Testis (tissue), 3 donors: ENCODE measurements around the gene NRXN3. TPM values are rescaled to one million over a fixed set of nuclear protein-coding genes. Genes with fewer than 3 reads are reported as not detected.

Experiments used
- DNase-seq: peaks from one replicate; pipeline ENCODE4 v3.0.0-alpha.2; 2019
- H3K27ac ChIP-seq, 2 donors: fragments of 200-600 bp; sonication (generic); one replicate each; pipeline ENCODE4 v1.5.1; 2019
- H3K27me3 ChIP-seq: fragments of 200-600 bp; sonication (generic); one replicate; pipeline ENCODE4 v1.5.1; 2019
- H3K36me3 ChIP-seq: fragments of 200-600 bp; sonication (generic); one replicate; pipeline ENCODE4 v1.5.1; 2017; ENCODE audit warnings: low read depth; ENCODE audit errors: missing control alignments
- H3K4me1 ChIP-seq: fragments of 200-600 bp; sonication (generic); one replicate; pipeline ENCODE4 v1.5.1; 2019
- H3K4me3 ChIP-seq, 2 donors: fragments of 200-600 bp; sonication (generic); one replicate each; pipeline ENCODE4 v1.5.1; 2017 to 2019
- H3K9me3 ChIP-seq: fragments of 200-600 bp; sonication (generic); one replicate; pipeline ENCODE4 v1.5.1; 2017
- CTCF ChIP-seq, 3 experiments: fragments of 450-650 bp in 2 of 3; fragments of 200-600 bp in 1 of 3; sonication (generic) in 1 of 3; IDR thresholded peaks; one replicate each; pipeline ENCODE4 v1.5.1; 2016 to 2019; ENCODE audit warnings: antibody characterized with exemption in 3 of 3, mild to moderate bottlenecking in 2 of 3, moderate library complexity in 1 of 3
- POLR2A ChIP-seq: fragments of 450-650 bp; IDR thresholded peaks from one replicate; pipeline ENCODE4 v1.6.1; 2017; ENCODE audit warnings: antibody characterized with exemption, mild to moderate bottlenecking, moderate library complexity
- WGBS, 2 donors: methylation state at CpG; one replicate each; pipeline ENCODE4 v1.1.5; 2018; 5-methylcytosine and 5-hydroxymethylcytosine counted together
- intact Hi-C: fragments of 100-400 bp; cut with DNase I; formaldehyde crosslinking; loops from one replicate; pipeline ENCODE4 v1.15.1; 2023; ENCODE audit warnings: low total_unique reads
- polyA plus RNA-seq: library from polyadenylated mRNA; stranded (reverse); fragments of 350-450 nt; fragmentation: Illumina TruSeq; extraction: RNeasy Lipid Tissue Mini Kit (QIAGEN cat#74804); gene quantifications from one replicate; pipeline ENCODE4 v1.2.3, GENCODE V29; 2014; ENCODE audit warnings: low read depth, low replicate concordance; ENCODE audit not compliant: insufficient read depth
- total RNA-seq, 2 donors: library from RNA; depleted of rRNA; stranded (reverse); fragments of >200 nt; gene quantifications; one replicate each; pipeline ENCODE4 v1.2.3, GENCODE V29; 2016

The NRXN3 gene
- total and polyA plus RNA-seq, 3 donors from 2014 or later: 3.5 to 8.0 (median 3.9) TPM

- Histone ChIP-seq H3K4me1 (no peaks in the 10 kb centered on the region), H3K4me3 (peak overlapping the region; percentile 44 to 50), H3K9me3 (no peaks in the 10 kb centered on the region), H3K27me3 (no peaks in the 10 kb centered on the region), H3K36me3 (no peaks in the 10 kb centered on the region), H3K27ac (no peak overlapping the region)
- intact Hi-C loops: no loop called here
- DNase-seq: no peak
- WGBS, 2 donors: 19 to 27% methylated on average over 15 to 18 of the region's 18 CpGs
- TF ChIP-seq CTCF (IDR thresholded peaks at IDR 0.05) (no peak), POLR2A (no peak)
Measured at GRCh38 chr14:79278286-79278797, 1108.2 kb downstream of the NRXN3 start.

- intact Hi-C loops: no loop called here
- H3K27me3 ChIP-seq: no peaks in the 10 kb centered on the region
- no peaks in the 10 kb centered on the region for H3K4me1 ChIP-seq
- 0 to 1% methylated on average over 20 to 67 of the region's 67 CpGs for whole genome bisulfite sequencing, 2 donors
- no peak overlapping the region for H3K27ac ChIP-seq
- peak; percentile 77 for DNase-seq
- H3K9me3 ChIP-seq: no peaks in the 10 kb centered on the region
- H3K36me3 ChIP-seq: no peaks in the 10 kb centered on the region
- TF ChIP-seq POLR2A (no peak), CTCF (IDR thresholded peaks at IDR 0.05) (no peak)
- H3K4me3 ChIP-seq: peak overlapping the region; percentile 44 to 50
Measured at GRCh38 chr14:79278798-79279644, 1108.8 kb downstream of the NRXN3 start.

GRCh38 chr14:79279645-79280597 lies 1109.7 kb downstream of the NRXN3 start:
- Histone ChIP-seq H3K36me3 (no peaks in the 10 kb centered on the region), H3K9me3 (no peaks in the 10 kb centered on the region), H3K27me3 (no peaks in the 10 kb centered on the region), H3K4me3 (peak overlapping the region; percentile 44 to 50), H3K27ac (no peak overlapping the region), H3K4me1 (no peaks in the 10 kb centered on the region)
- TF ChIP-seq POLR2A: no peak
- TF ChIP-seq CTCF (IDR thresholded peaks at IDR 0.05): no peak
- no peak for DNase-seq
- intact Hi-C loops: no loop called here
- 24 to 29% methylated on average over 37 to 41 of the region's 41 CpGs for WGBS, 2 donors

- Histone ChIP-seq H3K27me3 (no peaks in the 10 kb centered on the region), H3K36me3 (no peaks in the 10 kb centered on the region), H3K9me3 (no peaks in the 10 kb centered on the region), H3K4me3 (no peak overlapping the region), H3K27ac (no peak overlapping the region), H3K4me1 (no peaks in the 10 kb centered on the region)
- WGBS, 2 donors: 39 to 47% methylated on average over 6 of the region's 6 CpGs
- no peak for DNase-seq
- TF ChIP-seq POLR2A (no peak), CTCF (IDR thresholded peaks at IDR 0.05) (no peak)
- intact Hi-C loops: no loop called here
Measured at GRCh38 chr14:79281244-79282152, 1111.3 kb downstream of the NRXN3 start.
